Thoracic aorta (tissue), 2 donors: ENCODE measurements around the gene SMS. TPM values are rescaled to one million over a fixed set of nuclear protein-coding genes. Genes with fewer than 3 reads are reported as not detected.
A peak's percentile ranks its signal among the peaks of the same experiment; 100 is the strongest.

Source experiments
- ATAC-seq: fragments of 150-250 bp; one replicate; pipeline ENCODE4 v1.8.0; 2017; ENCODE audit warnings: low read depth; ENCODE audit not compliant: insufficient number of reproducible peaks, low FRiP score
- DNase-seq: peaks from one replicate; pipeline ENCODE4 v3.0.0-alpha.2; 2020; ENCODE audit warnings: low spot score
- H3K27ac ChIP-seq, 2 donors: fragments of 200-600 bp; sonication (generic); 1 replicate in 1 of 2; 2 replicates in 1 of 2; pipeline ENCODE4 v1.5.1; 2016; ENCODE audit warnings: mild to moderate bottlenecking in 2 of 2, moderate library complexity in 2 of 2
- H3K27me3 ChIP-seq: fragments of 200-600 bp; sonication (generic); replicated peaks from 2 replicates; pipeline ENCODE4 v1.6.0; 2016; ENCODE audit warnings: mild to moderate bottlenecking; ENCODE audit not compliant: insufficient read depth
- H3K36me3 ChIP-seq: fragments of 200-600 bp; sonication (generic); one replicate; pipeline ENCODE4 v1.5.1; 2016
- H3K4me1 ChIP-seq, 2 donors: fragments of 200-600 bp; sonication (generic); 1 replicate in 1 of 2; 2 replicates in 1 of 2; pipeline versions ENCODE4 v1.5.1 to v1.6.0; 2016; ENCODE audit warnings: low read depth in 2 of 2, mild to moderate bottlenecking in 1 of 2; ENCODE audit not compliant: control insufficient read depth in 1 of 2
- H3K4me3 ChIP-seq: fragments of 200-600 bp; sonication (generic); 2 replicates; pipeline ENCODE4 v1.5.1; 2016; ENCODE audit warnings: mild to moderate bottlenecking
- H3K9me3 ChIP-seq: fragments of 200-600 bp; sonication (generic); 2 replicates; pipeline ENCODE4 v1.5.1; 2016
- total RNA-seq, 2 donors: library from RNA; depleted of rRNA; stranded (reverse); fragments of >200 nt; gene quantifications; one replicate each; pipeline versions ENCODE4 v1.1.0 to v1.2.3, GENCODE V29; 2016
- TF ChIP-seq, protein P1 (sequence below): fragments of 200-600 bp; sonication (generic); IDR thresholded peaks from one replicate; pipeline ENCODE4 v1.5.1; 2019; ENCODE audit warnings: antibody characterized with exemption

SMS gene
- total RNA-seq: 10 to 100 TPM; 37.8 to 61.6 TPM

GRCh38 chrX:21940356-21940829, at the start of gene SMS:
Gene SMS (plus strand): TSS chrX:21940709. CDS start chrX:21940825, 116 bp downstream.
- Histone ChIP-seq H3K4me3 (peak within 1 kb of the TSS; percentile 76), H3K4me1 (peaks cover 0 to 31% of the 10 kb centered on the region in 2 donors), H3K27me3 (no peaks in the 10 kb centered on the region), H3K9me3 (no peaks in the 10 kb centered on the region), H3K36me3 (no peaks in the 10 kb centered on the region), H3K27ac (peak within 1 kb of the TSS; percentile 75 to 89)
- ATAC-seq: peak; percentile 60
- TF ChIP-seq, protein P1, sequence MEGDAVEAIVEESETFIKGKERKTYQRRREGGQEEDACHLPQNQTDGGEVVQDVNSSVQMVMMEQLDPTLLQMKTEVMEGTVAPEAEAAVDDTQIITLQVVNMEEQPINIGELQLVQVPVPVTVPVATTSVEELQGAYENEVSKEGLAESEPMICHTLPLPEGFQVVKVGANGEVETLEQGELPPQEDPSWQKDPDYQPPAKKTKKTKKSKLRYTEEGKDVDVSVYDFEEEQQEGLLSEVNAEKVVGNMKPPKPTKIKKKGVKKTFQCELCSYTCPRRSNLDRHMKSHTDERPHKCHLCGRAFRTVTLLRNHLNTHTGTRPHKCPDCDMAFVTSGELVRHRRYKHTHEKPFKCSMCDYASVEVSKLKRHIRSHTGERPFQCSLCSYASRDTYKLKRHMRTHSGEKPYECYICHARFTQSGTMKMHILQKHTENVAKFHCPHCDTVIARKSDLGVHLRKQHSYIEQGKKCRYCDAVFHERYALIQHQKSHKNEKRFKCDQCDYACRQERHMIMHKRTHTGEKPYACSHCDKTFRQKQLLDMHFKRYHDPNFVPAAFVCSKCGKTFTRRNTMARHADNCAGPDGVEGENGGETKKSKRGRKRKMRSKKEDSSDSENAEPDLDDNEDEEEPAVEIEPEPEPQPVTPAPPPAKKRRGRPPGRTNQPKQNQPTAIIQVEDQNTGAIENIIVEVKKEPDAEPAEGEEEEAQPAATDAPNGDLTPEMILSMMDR: no peak
- DNase-seq: no peak

DNA sequence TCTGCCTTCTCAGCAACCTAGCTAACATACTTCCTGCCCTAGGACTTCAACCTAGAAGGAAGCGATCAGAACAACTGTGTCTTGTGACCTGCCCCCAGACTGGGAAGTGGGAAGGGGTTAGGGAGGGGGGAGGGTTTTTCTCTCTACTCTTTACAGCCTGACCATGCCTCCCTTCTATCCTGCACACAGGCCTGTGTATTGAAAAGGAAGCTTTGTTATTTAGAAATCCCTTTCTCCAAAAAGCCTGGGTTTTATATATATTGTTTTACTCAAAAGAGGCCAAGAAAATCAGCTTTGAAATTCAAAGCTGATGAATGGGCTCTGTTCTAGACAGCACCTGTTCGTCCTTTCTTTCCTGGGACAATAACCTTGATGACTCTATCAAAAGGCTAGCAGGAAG, 35.2 kb upstream of the SMS start:
- Histone ChIP-seq H3K36me3 (no peaks in the 10 kb centered on the region), H3K27me3 (no peaks in the 10 kb centered on the region), H3K4me1 (no peaks in the 10 kb centered on the region), H3K4me3 (no peak overlapping the region), H3K27ac (no peak overlapping the region), H3K9me3 (no peaks in the 10 kb centered on the region)
- DNase-seq: no peak
- TF ChIP-seq, protein P1: no peak
- ATAC-seq: no peak

- TF ChIP-seq, protein P1: no peak
- Histone ChIP-seq H3K4me1 (no peaks in the 10 kb centered on the region), H3K36me3 (no peaks in the 10 kb centered on the region), H3K27me3 (no peaks in the 10 kb centered on the region), H3K9me3 (no peaks in the 10 kb centered on the region), H3K4me3 (no peak overlapping the region), H3K27ac (no peak overlapping the region)
- DNase-seq: no peak
- no peak for ATAC-seq
These were observed 34.6 kb upstream of the SMS start for GRCh38 chrX:21905953-21906352.

- Histone ChIP-seq H3K4me3 (no peak overlapping the region), H3K27me3 (no peaks in the 10 kb centered on the region), H3K9me3 (no peaks in the 10 kb centered on the region), H3K36me3 (no peaks in the 10 kb centered on the region), H3K4me1 (no peaks in the 10 kb centered on the region), H3K27ac (no peak overlapping the region)
- ATAC-seq (no peak), DNase-seq (no peak)
- TF ChIP-seq, protein P1: no peak
These were observed 33.2 kb upstream of the SMS start for GRCh38 chrX:21907260-21907659.

DNA sequence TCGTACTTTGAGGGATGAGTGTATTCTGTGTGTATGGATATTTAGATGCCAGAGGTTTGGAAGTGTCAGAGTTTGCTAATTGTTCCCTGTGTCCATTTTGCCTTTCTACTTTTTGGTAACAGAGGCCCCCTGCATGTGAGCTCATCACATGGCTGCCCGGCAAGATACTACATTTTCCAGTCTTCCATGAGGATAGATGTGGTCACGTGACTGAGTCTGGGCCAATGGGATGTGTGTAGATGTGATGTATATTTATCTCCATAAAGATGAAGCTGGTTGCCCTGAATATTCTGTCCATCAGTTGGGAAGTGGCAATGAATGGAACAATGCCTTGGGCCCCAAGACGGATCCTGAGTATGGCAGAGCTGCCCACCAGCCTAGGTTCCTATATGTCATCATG, 29.0 kb upstream of the SMS start:
- TF ChIP-seq, protein P1: no peak
- DNase-seq: no peak
- H3K27ac ChIP-seq: no peak overlapping the region
- H3K27me3 ChIP-seq: no peaks in the 10 kb centered on the region
- no peaks in the 10 kb centered on the region for H3K36me3 ChIP-seq
- no peak overlapping the region for H3K4me3 ChIP-seq
- H3K9me3 ChIP-seq: no peaks in the 10 kb centered on the region
- H3K4me1 ChIP-seq: no peaks in the 10 kb centered on the region
- no peak for ATAC-seq
